Skeletal muscle tissue (tissue), 4 donors: Measurements from ENCODE around the gene RARB. TPM values are rescaled to one million over a fixed set of nuclear protein-coding genes. Genes with fewer than 3 reads are reported as not detected.

Source experiments
- H3K27ac ChIP-seq: one replicate; pipeline ENCODE4 v1.7.0; 2013; ENCODE audit warnings: mild to moderate bottlenecking, low read depth, low read length, inconsistent platforms
- H3K27me3 ChIP-seq, 3 donors: one replicate each; pipeline ENCODE4 v1.7.0; 2013; ENCODE audit warnings: low read length in 3 of 3; ENCODE audit not compliant: control insufficient read depth in 3 of 3, insufficient read depth in 3 of 3
- H3K36me3 ChIP-seq, 3 donors: one replicate each; pipeline ENCODE4 v1.7.0; 2013; ENCODE audit warnings: low read length in 3 of 3; ENCODE audit not compliant: control insufficient read depth in 3 of 3, insufficient read depth in 3 of 3
- H3K4me1 ChIP-seq, 3 donors: one replicate each; pipeline ENCODE4 v1.7.0; 2013; ENCODE audit warnings: low read length in 3 of 3, mild to moderate bottlenecking in 3 of 3; ENCODE audit not compliant: control insufficient read depth in 3 of 3, insufficient read depth in 3 of 3
- H3K4me3 ChIP-seq, 3 donors: one replicate each; pipeline ENCODE4 v1.7.0; 2013; ENCODE audit warnings: low read length in 3 of 3
- H3K9ac ChIP-seq, 3 donors: one replicate each; pipeline ENCODE4 v1.7.0; 2013; ENCODE audit warnings: low read length in 3 of 3, mild to moderate bottlenecking in 3 of 3, moderate library complexity in 2 of 3, low read depth in 1 of 3
- H3K9me3 ChIP-seq, 3 donors: one replicate each; pipeline ENCODE4 v1.7.0; 2013; ENCODE audit warnings: low read length in 3 of 3; ENCODE audit not compliant: control insufficient read depth in 3 of 3
- total RNA-seq: library from RNA; depleted of rRNA; stranded (reverse); fragments of >200 nt; gene quantifications from one replicate; pipeline ENCODE4 v1.2.3, GENCODE V29; 2014
- donor health status: Osteomylitis.

RARB gene
- total RNA-seq, 1 donor from 2014 or later = 20.9 TPM

DNA sequence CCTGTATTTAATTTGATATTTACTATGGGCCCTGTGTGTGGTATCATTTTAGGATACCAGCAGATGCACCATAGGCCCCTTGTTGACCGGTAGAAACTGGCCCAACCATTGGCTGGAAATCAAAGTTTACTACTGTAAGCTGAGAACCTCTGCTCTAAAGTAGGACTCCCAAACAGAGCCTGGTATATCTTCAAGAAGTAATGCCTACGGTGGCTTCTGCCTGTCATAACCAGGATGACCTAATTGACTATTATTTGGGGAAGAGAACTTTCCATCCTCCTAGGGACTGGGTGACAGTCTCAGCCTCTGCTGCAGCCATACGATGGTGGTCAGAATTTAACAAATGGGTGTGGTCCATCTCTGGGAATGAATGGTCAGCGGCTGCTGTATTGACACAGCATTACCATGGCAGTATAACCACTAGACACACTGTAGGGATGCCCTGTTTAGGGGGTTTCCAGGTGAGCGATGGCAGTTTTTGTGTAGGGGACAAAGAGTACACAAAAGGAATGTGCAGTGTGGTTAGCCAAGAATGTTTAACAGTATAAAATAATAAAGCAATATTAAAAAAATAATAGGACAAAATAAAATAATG, 37.3 kb downstream of the RARB start:
- Histone ChIP-seq H3K27me3 (no peaks in the 10 kb centered on the region), H3K9me3 (no peaks in the 10 kb centered on the region), H3K4me1 (peaks cover 18 to 22% (median 18%) of the 10 kb centered on the region in 3 donors), H3K36me3 (no peaks in the 10 kb centered on the region), H3K9ac (no peak overlapping the region), H3K27ac (no peak overlapping the region), H3K4me3 (peak overlapping the region in 2 of 3 donors; percentile 23 to 30)

GRCh38 chr3:25468866-25469319, 40.8 kb downstream of the RARB start:
- Histone ChIP-seq H3K36me3 (no peaks in the 10 kb centered on the region), H3K4me3 (no peak overlapping the region), H3K9ac (peak overlapping the region in 1 of 3 donors; percentile 3), H3K27me3 (no peaks in the 10 kb centered on the region), H3K9me3 (no peaks in the 10 kb centered on the region), H3K27ac (peak overlapping the region; percentile 59), H3K4me1 (peaks cover 18 to 27% (median 24%) of the 10 kb centered on the region in 3 donors)

GRCh38 chr3:25469558-25469957, 41.5 kb downstream of the RARB start:
- peak overlapping the region; percentile 59 for H3K27ac ChIP-seq
- H3K9ac ChIP-seq = peak overlapping the region in 1 of 3 donors; percentile 11
- no peaks in the 10 kb centered on the region for H3K9me3 ChIP-seq
- H3K4me1 ChIP-seq = peaks cover 18 to 28% (median 24%) of the 10 kb centered on the region in 3 donors
- H3K4me3 ChIP-seq = no peak overlapping the region
- no peaks in the 10 kb centered on the region for H3K27me3 ChIP-seq
- H3K36me3 ChIP-seq = no peaks in the 10 kb centered on the region

GRCh38 chr3:25471081-25471768, 43.2 kb downstream of the RARB start:
- Histone ChIP-seq H3K36me3 (no peaks in the 10 kb centered on the region), H3K27ac (no peak overlapping the region), H3K27me3 (no peaks in the 10 kb centered on the region), H3K4me1 (peaks cover 18 to 26% (median 19%) of the 10 kb centered on the region in 3 donors), H3K9ac (peak overlapping the region in 1 of 3 donors; percentile 40), H3K9me3 (no peaks in the 10 kb centered on the region), H3K4me3 (no peak overlapping the region)

DNA sequence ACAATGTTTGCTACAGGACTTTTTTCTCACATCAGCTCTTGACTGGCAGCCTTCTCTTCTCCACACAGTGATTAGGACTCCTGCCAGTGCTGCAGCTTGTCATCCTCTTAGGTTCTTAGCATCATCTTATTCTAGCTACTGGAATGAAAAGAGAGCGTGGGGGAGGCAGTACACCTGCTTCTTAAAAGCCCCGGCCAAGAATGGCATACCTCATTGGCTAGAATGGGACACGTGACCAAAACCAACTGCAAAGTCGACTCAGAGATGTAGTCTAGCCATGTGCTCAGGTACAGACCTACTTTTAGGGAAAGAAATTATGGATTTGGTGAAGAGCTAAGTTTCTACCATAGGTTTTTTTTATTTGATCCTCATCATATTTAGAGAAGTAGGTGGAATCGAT, 44.1 kb downstream of the RARB start:
- H3K4me1 ChIP-seq = peaks cover 18 to 26% (median 21%) of the 10 kb centered on the region in 3 donors
- H3K27ac ChIP-seq = no peak overlapping the region
- no peak overlapping the region for H3K4me3 ChIP-seq

GRCh38 chr3:25472731-25473130, 44.7 kb downstream of the RARB start:
- Histone ChIP-seq H3K4me3 (no peak overlapping the region), H3K4me1 (peaks cover 18 to 26% (median 21%) of the 10 kb centered on the region in 3 donors), H3K27ac (no peak overlapping the region), H3K9me3 (no peaks in the 10 kb centered on the region), H3K36me3 (no peaks in the 10 kb centered on the region), H3K27me3 (no peaks in the 10 kb centered on the region), H3K9ac (no peak overlapping the region)

More for the DNA sequence above, 44.1 kb downstream of the RARB start:
- no peaks in the 10 kb centered on the region for H3K36me3 ChIP-seq
- H3K27me3 ChIP-seq = no peaks in the 10 kb centered on the region
- H3K9ac ChIP-seq = no peak overlapping the region
- H3K9me3 ChIP-seq = no peaks in the 10 kb centered on the region

- no peaks in the 10 kb centered on the region for H3K27me3 ChIP-seq
- peak overlapping the region; percentile 8 for H3K27ac ChIP-seq
- no peaks in the 10 kb centered on the region for H3K36me3 ChIP-seq
- no peak overlapping the region for H3K4me3 ChIP-seq
- H3K9ac ChIP-seq = no peak overlapping the region
- H3K9me3 ChIP-seq = no peaks in the 10 kb centered on the region
- peaks cover 15 to 26% (median 19%) of the 10 kb centered on the region in 3 donors for H3K4me1 ChIP-seq
Observed at GRCh38 chr3:25473246-25473645, 45.2 kb downstream of the RARB start.

GRCh38 chr3:25474052-25474451, 46.0 kb downstream of the RARB start:
- Histone ChIP-seq H3K4me3 (no peak overlapping the region), H3K9ac (no peak overlapping the region), H3K27ac (no peak overlapping the region), H3K4me1 (peaks cover 8 to 21% (median 12%) of the 10 kb centered on the region in 3 donors), H3K36me3 (no peaks in the 10 kb centered on the region), H3K27me3 (no peaks in the 10 kb centered on the region), H3K9me3 (no peaks in the 10 kb centered on the region)

GRCh38 chr3:25476639-25477038, 48.6 kb downstream of the RARB start:
- no peaks in the 10 kb centered on the region for H3K36me3 ChIP-seq
- H3K4me1 ChIP-seq = peaks cover 0 to 14% (median 2%) of the 10 kb centered on the region in 3 donors
- H3K4me3 ChIP-seq = no peak overlapping the region
- no peaks in the 10 kb centered on the region for H3K9me3 ChIP-seq
- no peak overlapping the region for H3K9ac ChIP-seq
- no peak overlapping the region for H3K27ac ChIP-seq
- no peaks in the 10 kb centered on the region for H3K27me3 ChIP-seq

- H3K27ac ChIP-seq = no peak overlapping the region
- H3K9ac ChIP-seq = no peak overlapping the region
- no peaks in the 10 kb centered on the region for H3K36me3 ChIP-seq
- H3K27me3 ChIP-seq = no peaks in the 10 kb centered on the region
- H3K9me3 ChIP-seq = no peaks in the 10 kb centered on the region
- peaks cover 0 to 7% (median 2%) of the 10 kb centered on the region in 3 donors for H3K4me1 ChIP-seq
- H3K4me3 ChIP-seq = no peak overlapping the region
Observed at GRCh38 chr3:25478211-25478757, 50.2 kb downstream of the RARB start.
